OCI-LY1 (cell line): ENCODE data around the gene TTC6.

Experiments used
- EZH2 ChIP-seq: fragments of 200-600 bp; sonication (generic), shearing (Covaris generic); IDR thresholded peaks from 2 replicates; pipeline ENCODE4 v1.8.0; 2017; ENCODE audit warnings: borderline replicate concordance, mixed run types, mild to moderate bottlenecking, antibody characterized with exemption, low read length, moderate library complexity, mixed read lengths
- TF ChIP-seq, protein P1 (sequence below): fragments of 200-600 bp; sonication (generic), shearing (Covaris generic); IDR thresholded peaks from 2 replicates; pipeline ENCODE4 v1.5.1; 2017; ENCODE audit warnings: mild to moderate bottlenecking, antibody characterized with exemption, low read length, moderate library complexity, mixed read lengths

DNA sequence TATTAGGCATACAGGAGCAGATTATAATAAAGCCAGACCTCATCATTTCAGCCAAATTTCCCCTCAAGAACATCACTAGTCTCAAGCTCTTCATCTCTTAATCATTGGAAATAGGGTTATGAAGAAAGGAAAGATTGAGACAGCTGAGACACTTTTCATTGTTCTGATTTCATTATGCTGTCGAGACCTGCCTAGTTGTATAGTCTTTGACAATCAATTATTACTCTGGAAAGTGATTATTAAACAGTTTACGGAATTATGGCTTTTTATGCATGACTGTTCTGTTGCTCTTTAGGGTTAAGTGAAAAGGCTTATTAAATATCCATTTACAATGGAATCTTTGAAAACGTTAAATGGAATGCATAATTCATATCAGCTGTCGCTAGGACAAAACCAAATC, 48.3 kb downstream of the TTC6 start:
- TF ChIP-seq, protein P1, sequence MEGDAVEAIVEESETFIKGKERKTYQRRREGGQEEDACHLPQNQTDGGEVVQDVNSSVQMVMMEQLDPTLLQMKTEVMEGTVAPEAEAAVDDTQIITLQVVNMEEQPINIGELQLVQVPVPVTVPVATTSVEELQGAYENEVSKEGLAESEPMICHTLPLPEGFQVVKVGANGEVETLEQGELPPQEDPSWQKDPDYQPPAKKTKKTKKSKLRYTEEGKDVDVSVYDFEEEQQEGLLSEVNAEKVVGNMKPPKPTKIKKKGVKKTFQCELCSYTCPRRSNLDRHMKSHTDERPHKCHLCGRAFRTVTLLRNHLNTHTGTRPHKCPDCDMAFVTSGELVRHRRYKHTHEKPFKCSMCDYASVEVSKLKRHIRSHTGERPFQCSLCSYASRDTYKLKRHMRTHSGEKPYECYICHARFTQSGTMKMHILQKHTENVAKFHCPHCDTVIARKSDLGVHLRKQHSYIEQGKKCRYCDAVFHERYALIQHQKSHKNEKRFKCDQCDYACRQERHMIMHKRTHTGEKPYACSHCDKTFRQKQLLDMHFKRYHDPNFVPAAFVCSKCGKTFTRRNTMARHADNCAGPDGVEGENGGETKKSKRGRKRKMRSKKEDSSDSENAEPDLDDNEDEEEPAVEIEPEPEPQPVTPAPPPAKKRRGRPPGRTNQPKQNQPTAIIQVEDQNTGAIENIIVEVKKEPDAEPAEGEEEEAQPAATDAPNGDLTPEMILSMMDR, result no peak
- TF ChIP-seq EZH2, result no peak
